Body of pancreas (tissue), 4 donors: Measurements from ENCODE around the gene MYLK.

Experiments used
- CTCF ChIP-seq, 7 experiments: fragments of 450-650 bp in 4 of 7; fragments of 200-600 bp in 3 of 7; sonication (generic) in 3 of 7; IDR thresholded peaks; one replicate each; pipeline ENCODE4 v1.5.1; 2016 to 2019; ENCODE audit warnings: antibody characterized with exemption in 7 of 7
- POLR2A ChIP-seq, 3 donors: fragments of 450-650 bp; IDR thresholded peaks; one replicate each; pipeline ENCODE4 v1.6.1; 2016; ENCODE audit warnings: antibody characterized with exemption in 3 of 3, mild to moderate bottlenecking in 2 of 3

GRCh38 chr3:123705488-123706285 is 178.4 kb downstream of the MYLK start:
- TF ChIP-seq CTCF (IDR thresholded peaks at IDR 0.05) (no peak), POLR2A (IDR thresholded peaks at IDR 0.05) (no peak)
